Esophagus mucosa (tissue), 1 donor: ENCODE results near the gene PET117. TPM values are rescaled to one million over a fixed set of nuclear protein-coding genes. Genes with fewer than 3 reads are reported as not detected.
A peak's percentile ranks its signal among the peaks of the same experiment; 100 is the strongest.
"Not testable (repeated sequence)": the region's sequence is repeated elsewhere in the genome, so short reads cannot be mapped to it uniquely, and the experiment has no call there.

ENCODE experiments used
- ATAC-seq: fragments of 200-7000 bp; cut with Tn5 transposase; one replicate; pipeline ENCODE4 v1.9.1; 2020
- total RNA-seq: library from RNA; stranded (reverse); gene quantifications from one replicate; pipeline ENCODE4 v1.2.4, GENCODE V29; 2023
- donor health status: DM: yes; HTN: yes; CAD: no.

PET117 gene
- total RNA-seq, 1 donor from 2014 or later: 5.0 TPM

- ATAC-seq: peak; percentile 10
Observed at GRCh38 chr20:18165553-18165952, 27.9 kb downstream of the PET117 start.

- ATAC-seq: no peak
Observed at GRCh38 chr20:18166241-18166881, 28.7 kb downstream of the PET117 start.

- no peak for ATAC-seq
Observed at GRCh38 chr20:18166950-18167349, 29.3 kb downstream of the PET117 start.

- no peak for ATAC-seq
Observed at GRCh38 chr20:18172379-18172778, 34.7 kb downstream of the PET117 start.

- ATAC-seq: no peak
Observed at GRCh38 chr20:18174906-18175683, 37.4 kb downstream of the PET117 start.

GRCh38 chr20:18176318-18176785 is 38.7 kb downstream of the PET117 start:
- no peak for ATAC-seq

- ATAC-seq: not testable (repeated sequence)
Observed at GRCh38 chr20:18180366-18180765, 42.7 kb downstream of the PET117 start.

- no peak for ATAC-seq
Observed at GRCh38 chr20:18180815-18181214, 43.2 kb downstream of the PET117 start.

GRCh38 chr20:18187020-18187419 is 49.4 kb downstream of the PET117 start:
- peak; percentile 58 for ATAC-seq

- no peak for ATAC-seq
Observed at GRCh38 chr20:18188434-18188833, 50.8 kb downstream of the PET117 start.

GRCh38 chr20:18190338-18191233 is 52.9 kb downstream of the PET117 start:
- no peak for ATAC-seq

GRCh38 chr20:18191306-18191705 is 53.6 kb downstream of the PET117 start:
- ATAC-seq: no peak

Other genes with a start within 250 kb of the PET117 start
- gene SNX5, start 169.1 kb upstream of the PET117 start, total RNA-seq: 63.0 TPM
- 12.8 TPM for gene MGME1, start 168.8 kb upstream of the PET117 start, total RNA-seq
- 11.0 TPM for gene OVOL2, start 79.9 kb upstream of the PET117 start, total RNA-seq
- gene KAT14, start within 50 bp of the PET117 start, total RNA-seq: 6.8 TPM
- 7.1 TPM for gene ZNF133, start 150.7 kb downstream of the PET117 start, total RNA-seq